Keratinocyte (primary cell): ENCODE data around the gene POLDIP2. TPM values are rescaled to one million over a fixed set of nuclear protein-coding genes. Genes with fewer than 3 reads are reported as not detected.

Source experiments
- DNase-seq: peaks from one replicate; pipeline ENCODE4 v3.0.0-alpha.2; 2011; ENCODE audit warnings: low read depth, missing footprints, low spot score
- FAIRE-seq: peaks from 2 replicates; lab custom pipeline; 2011; peaks lifted over from hg19 to GRCh38; lab: Jason Lieb, UNC
- H2AFZ ChIP-seq: 2 replicates; pipeline ENCODE4 v1.6.0; 2012; ENCODE audit warnings: low read length, control low read depth, inconsistent platforms; ENCODE audit not compliant: control insufficient read depth
- H3K27ac ChIP-seq: 2 replicates; pipeline ENCODE4 v1.5.1; 2011; ENCODE audit warnings: low read length; ENCODE audit not compliant: control insufficient read depth, insufficient read depth
- H3K27me3 ChIP-seq: 3 replicates; pipeline ENCODE4 v1.6.0; 2011; ENCODE audit warnings: low read length; ENCODE audit not compliant: control insufficient read depth, insufficient read depth; ENCODE audit errors: extremely low read depth
- H3K36me3 ChIP-seq, 2 experiments: 2 replicates in 1 of 2; 3 replicates in 1 of 2; pipeline ENCODE4 v1.5.1; 2011; ENCODE audit warnings: low read length in 2 of 2, mild to moderate bottlenecking in 1 of 2; ENCODE audit not compliant: control insufficient read depth in 2 of 2, insufficient read depth in 2 of 2; ENCODE audit errors: extremely low read depth in 1 of 2
- H3K4me1 ChIP-seq: 3 replicates; pipeline ENCODE4 v1.5.1; 2011; ENCODE audit warnings: low read length; ENCODE audit not compliant: control insufficient read depth, insufficient read depth; ENCODE audit errors: extremely low read depth
- H3K4me2 ChIP-seq: 3 replicates; pipeline ENCODE4 v1.6.0; 2011; ENCODE audit warnings: low read depth, low read length; ENCODE audit not compliant: control insufficient read depth, insufficient read depth; ENCODE audit errors: extremely low read depth
- H3K4me3 ChIP-seq, 3 experiments: fragments of 200-600 bp in 1 of 3; sonication (generic) in 1 of 3; 2 replicates in 2 of 3; 3 replicates in 1 of 3; pipeline ENCODE4 v1.5.1; 2011 to 2016; ENCODE audit warnings: low read length in 3 of 3, mild to moderate bottlenecking in 3 of 3, control low read depth in 2 of 3, inconsistent platforms in 1 of 3, low read depth in 1 of 3, mixed read lengths in 1 of 3, mixed run types in 1 of 3, moderate library complexity in 1 of 3; ENCODE audit not compliant: control insufficient read depth in 2 of 3, insufficient read depth in 2 of 3; ENCODE audit errors: extremely low read depth in 1 of 3
- H3K79me2 ChIP-seq: 2 replicates; pipeline ENCODE4 v1.6.0; 2012; ENCODE audit warnings: low read length; ENCODE audit not compliant: control insufficient read depth, insufficient read depth
- H3K9ac ChIP-seq: 3 replicates; pipeline ENCODE4 v1.6.0; 2011; ENCODE audit warnings: low read length; ENCODE audit not compliant: control insufficient read depth, insufficient read depth; ENCODE audit errors: extremely low read depth
- H3K9me1 ChIP-seq: 3 replicates; pipeline ENCODE4 v1.6.0; 2011; ENCODE audit warnings: low read length; ENCODE audit not compliant: control insufficient read depth, insufficient read depth; ENCODE audit errors: extremely low read depth
- H3K9me3 ChIP-seq: 2 replicates; pipeline ENCODE4 v1.5.1; 2012; ENCODE audit warnings: low read depth, low read length; ENCODE audit not compliant: control insufficient read depth
- H4K20me1 ChIP-seq: 3 replicates; pipeline ENCODE4 v1.6.0; 2011; ENCODE audit warnings: low read length; ENCODE audit not compliant: control insufficient read depth, insufficient read depth; ENCODE audit errors: extremely low read depth
- CTCF ChIP-seq, 3 experiments: IDR thresholded peaks in 1 of 3; conservative IDR thresholded peaks in 1 of 3; optimal IDR thresholded peaks in 1 of 3; 2 replicates in 2 of 3; 3 replicates in 1 of 3; pipeline versions ENCODE3 to v1.5.1; 2011; ENCODE audit warnings: low read length in 3 of 3, mild to moderate bottlenecking in 3 of 3, moderate library complexity in 2 of 3, control low read depth in 1 of 3, inconsistent platforms in 1 of 3; ENCODE audit not compliant: insufficient read depth in 2 of 3; ENCODE audit errors: extremely low read depth in 1 of 3
- EZH2 ChIP-seq: IDR thresholded peaks from one replicate; pipeline ENCODE4 v1.6.1; 2012; ENCODE audit warnings: inconsistent platforms, mild to moderate bottlenecking, low read length, moderate library complexity
- dilution Hi-C: fragments of 300-500 bp; cut with MboI; formaldehyde crosslinking; loops from one replicate; pipeline ENCODE4 v1.7.0; 2020; ENCODE audit warnings: low sequenced_read_pairs; ENCODE audit not compliant: extremely low pct_ligation_motif_present
- polyA plus RNA-seq, 5 experiments: library from polyadenylated mRNA; depleted of rRNA in 3 of 5; stranded (reverse) in 3 of 5; stranded (forward) in 1 of 5; unstranded in 1 of 5; fragments of >200 nt; gene quantifications; 1 replicate in 1 of 5; 2 replicates in 3 of 5; 3 replicates in 1 of 5; pipeline versions ENCODE4 v1.2.1 to v1.2.3, GENCODE V29; 2011 to 2012; ENCODE audit warnings: missing spikeins in 2 of 5, low read depth in 1 of 5, low replicate concordance in 1 of 5

POLDIP2 gene
- polyA plus RNA-seq, 1 donor (not counting 4 experiments of a cell fraction or from before 2014, with no cell fraction given) = 90.2 TPM

- dilution Hi-C loops = no loop called here
- no peak overlapping the region for H3K4me3 ChIP-seq
- peaks cover 19% of the 10 kb centered on the region for H3K4me1 ChIP-seq
- H3K79me2 ChIP-seq = no peaks in the 10 kb centered on the region
- H3K27me3 ChIP-seq = no peaks in the 10 kb centered on the region
- H3K36me3 ChIP-seq = no peaks in the 10 kb centered on the region
- H3K4me2 ChIP-seq = no peak overlapping the region
- H4K20me1 ChIP-seq = no peaks in the 10 kb centered on the region
- FAIRE-seq = no peak
- no peak overlapping the region for H3K9ac ChIP-seq
- DNase-seq = no peak
- no peaks in the 10 kb centered on the region for H3K9me1 ChIP-seq
- TF ChIP-seq CTCF (optimal IDR thresholded peaks at IDR 0.05 in 1 of 3, IDR thresholded peaks at IDR 0.05 in 1 of 3, conservative IDR thresholded peaks at IDR 0.05 in 1 of 3; ENCODE audit: extremely low read depth in 1 of 3, insufficient read depth in 2 of 3, low read length in 3 of 3) (no peak), EZH2 (no peak)
- no peak overlapping the region for H3K27ac ChIP-seq
- H3K9me3 ChIP-seq = no peaks in the 10 kb centered on the region
- H2AFZ ChIP-seq = no peak overlapping the region
These were observed 40.5 kb upstream of the POLDIP2 start for GRCh38 chr17:28397687-28398279.

GRCh38 chr17:28397275-28397674, 39.9 kb upstream of the POLDIP2 start:
- H3K9me3 ChIP-seq = no peaks in the 10 kb centered on the region
- no peaks in the 10 kb centered on the region for H3K9me1 ChIP-seq
- no peak for TF ChIP-seq CTCF (optimal IDR thresholded peaks at IDR 0.05 in 1 of 3, IDR thresholded peaks at IDR 0.05 in 1 of 3, conservative IDR thresholded peaks at IDR 0.05 in 1 of 3; ENCODE audit: extremely low read depth in 1 of 3, insufficient read depth in 2 of 3, low read length in 3 of 3)
- no peak for TF ChIP-seq EZH2
- no peak overlapping the region for H3K4me2 ChIP-seq
- H3K36me3 ChIP-seq = no peaks in the 10 kb centered on the region
- H2AFZ ChIP-seq = no peak overlapping the region
- H3K4me3 ChIP-seq = no peak overlapping the region
- DNase-seq = no peak
- dilution Hi-C loops = no loop called here
- no peak overlapping the region for H3K27ac ChIP-seq
- FAIRE-seq = no peak
- H3K9ac ChIP-seq = no peak overlapping the region
- H4K20me1 ChIP-seq = no peaks in the 10 kb centered on the region
- no peaks in the 10 kb centered on the region for H3K79me2 ChIP-seq
- peaks cover 18% of the 10 kb centered on the region for H3K4me1 ChIP-seq
- no peaks in the 10 kb centered on the region for H3K27me3 ChIP-seq
